ENCODE measurements around the gene CELA2A. TPM values are rescaled to one million over a fixed set of nuclear protein-coding genes. Genes with fewer than 3 reads are reported as not detected.
"Not testable (repeated sequence)": the region's sequence is repeated elsewhere in the genome, so short reads cannot be mapped to it uniquely, and the experiment has no call there.

Gene CELA2A
- total RNA-seq, 1 experiment from 2014 or later: not detected

DNA sequence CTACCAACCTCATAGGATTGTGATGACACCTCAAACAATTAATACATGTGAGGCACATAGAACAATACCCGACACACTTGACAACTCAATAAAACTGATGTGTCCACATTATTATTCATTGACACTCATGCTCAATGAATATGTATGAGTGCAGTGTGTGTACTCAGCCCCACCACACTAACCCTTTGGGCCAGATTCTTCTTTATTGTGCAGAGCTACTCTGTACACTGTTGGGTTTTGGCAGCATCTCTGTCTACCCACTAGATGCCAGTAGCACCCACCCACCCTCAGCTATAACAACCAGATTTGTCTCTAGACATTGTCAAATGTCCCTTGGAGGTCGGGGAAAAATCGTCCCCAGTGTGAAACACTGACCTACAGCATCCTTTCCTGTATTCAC lies 57.4 kb downstream of the CELA2A start:
- TF ChIP-seq EZH2 (IDR thresholded peaks at IDR 0.05; ENCODE audit: borderline replicate concordance, low read depth, low read length, poor library complexity, severe bottlenecking): no peak
- TF ChIP-seq CTCF (conservative IDR thresholded peaks at IDR 0.05; ENCODE audit: low read depth, low read length): no peak
- no TSS peak for BruUV-seq (replicated peaks)
- H3K9me3 ChIP-seq (ENCODE audit: low read depth, low read length, poor library complexity, severe bottlenecking): no peaks in the 10 kb centered on the region
- no peaks in the 10 kb centered on the region for H3K36me3 ChIP-seq (ENCODE audit: insufficient read depth, low read length, poor library complexity, severe bottlenecking)
- no peak for DNase-seq (ENCODE audit: low spot score)
- no peak overlapping the region for H3K27ac ChIP-seq (ENCODE audit: low read depth, low read length, poor library complexity, severe bottlenecking)
- intact Hi-C loops (cut with micrococcal nuclease; ENCODE audit: unreplicated experiment): no loop called here
- H3K27me3 ChIP-seq (replicated peaks; ENCODE audit: insufficient read depth, low read depth, low read length, poor library complexity): no peaks in the 10 kb centered on the region
- no peaks in the 10 kb centered on the region for H3K4me1 ChIP-seq (ENCODE audit: insufficient read depth, low read length, poor library complexity, severe bottlenecking)
- ChIA-PET POLR2A (ENCODE audit: low non-redundant PET) (no interaction called here), CTCF (interaction anchor here (0.5 kb wide), 1 partner anchor 132 kb away, joined by 4 read pairs; no protein-coding TSS in a partner anchor)
- no peak overlapping the region for H3K4me3 ChIP-seq (ENCODE audit: low read depth, low read length, poor library complexity, severe bottlenecking)

DNA sequence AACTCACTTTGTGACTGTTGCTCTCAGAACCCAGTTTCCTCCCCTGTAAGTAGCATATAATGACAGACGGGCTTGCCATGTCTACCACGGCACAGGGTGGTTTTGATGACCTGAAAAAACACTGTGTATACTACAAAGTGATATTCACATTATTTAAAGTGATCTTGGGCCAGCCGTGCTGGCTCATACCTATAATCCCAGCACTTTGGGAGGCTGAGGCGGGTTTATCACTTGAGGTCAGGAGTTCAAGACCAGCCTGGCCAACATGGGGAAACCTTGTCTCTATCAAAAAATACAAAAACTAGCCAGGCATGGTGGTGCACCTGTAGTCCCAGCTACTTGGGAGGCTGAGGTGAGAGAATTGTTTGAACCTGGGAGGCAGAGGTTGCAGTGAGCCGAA lies 58.0 kb downstream of the CELA2A start:
- H3K4me3 ChIP-seq (ENCODE audit: low read depth, low read length, poor library complexity, severe bottlenecking); POLR2A ChIA-PET (ENCODE audit: low non-redundant PET); H3K27ac ChIP-seq (ENCODE audit: low read depth, low read length, poor library complexity, severe bottlenecking); DNase-seq (ENCODE audit: low spot score); H3K27me3 ChIP-seq (replicated peaks; ENCODE audit: insufficient read depth, low read depth, low read length, poor library complexity); H3K36me3 ChIP-seq (ENCODE audit: insufficient read depth, low read length, poor library complexity, severe bottlenecking); H3K9me3 ChIP-seq (ENCODE audit: low read depth, low read length, poor library complexity, severe bottlenecking); intact Hi-C loops (cut with micrococcal nuclease; ENCODE audit: unreplicated experiment); H3K4me1 ChIP-seq (ENCODE audit: insufficient read depth, low read length, poor library complexity, severe bottlenecking); BruUV-seq (replicated peaks): not testable (repeated sequence)
- CTCF ChIA-PET: interaction anchor here (0.5 kb wide), 1 partner anchor 131 kb away, joined by 4 read pairs; no protein-coding TSS in a partner anchor

DNA sequence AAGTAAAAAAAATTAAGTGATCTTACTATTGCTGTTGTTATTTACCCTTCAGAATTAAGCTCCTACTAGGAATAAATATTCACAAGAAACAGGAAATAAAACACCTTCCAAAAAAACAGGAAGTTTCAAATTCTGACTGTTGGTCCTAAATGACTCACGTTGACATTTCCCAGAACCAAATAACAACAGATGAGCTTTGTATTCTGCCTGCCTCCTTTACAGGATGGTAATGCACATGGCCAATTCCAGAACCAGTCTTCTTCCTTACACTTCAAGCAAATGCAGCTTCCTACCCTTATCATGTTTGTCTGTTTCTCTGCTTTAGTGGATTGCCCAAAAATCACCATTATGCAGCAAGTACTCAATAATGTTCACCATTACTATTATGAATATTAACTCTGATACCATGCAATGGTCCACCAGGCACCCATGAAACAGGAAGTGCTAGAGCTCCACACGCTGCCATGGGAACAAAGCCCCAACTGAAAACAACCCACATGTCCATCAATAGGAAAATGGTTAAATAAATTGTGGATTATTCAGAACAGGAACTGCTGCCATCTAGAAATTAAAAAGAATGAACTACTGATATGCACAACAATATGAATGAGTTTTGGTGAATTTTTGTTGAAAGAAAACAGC lies 58.6 kb downstream of the CELA2A start:
- POLR2A ChIA-PET (ENCODE audit: low non-redundant PET): no interaction called here
- intact Hi-C loops (cut with micrococcal nuclease; ENCODE audit: unreplicated experiment): no loop called here
- H3K27me3 ChIP-seq (replicated peaks; ENCODE audit: insufficient read depth, low read depth, low read length, poor library complexity): no peaks in the 10 kb centered on the region
- CTCF ChIA-PET: no interaction called here
- no peaks in the 10 kb centered on the region for H3K36me3 ChIP-seq (ENCODE audit: insufficient read depth, low read length, poor library complexity, severe bottlenecking)
- H3K9me3 ChIP-seq (ENCODE audit: low read depth, low read length, poor library complexity, severe bottlenecking): no peaks in the 10 kb centered on the region
- no peaks in the 10 kb centered on the region for H3K4me1 ChIP-seq (ENCODE audit: insufficient read depth, low read length, poor library complexity, severe bottlenecking)
- H3K4me3 ChIP-seq (ENCODE audit: low read depth, low read length, poor library complexity, severe bottlenecking): no peak overlapping the region
- DNase-seq (ENCODE audit: low spot score): no peak
- no peak overlapping the region for H3K27ac ChIP-seq (ENCODE audit: low read depth, low read length, poor library complexity, severe bottlenecking)
- TF ChIP-seq EZH2 (IDR thresholded peaks at IDR 0.05; ENCODE audit: borderline replicate concordance, low read depth, low read length, poor library complexity, severe bottlenecking): no peak
- TF ChIP-seq CTCF (conservative IDR thresholded peaks at IDR 0.05; ENCODE audit: low read depth, low read length): no peak
- BruUV-seq (replicated peaks): no TSS peak

DNA sequence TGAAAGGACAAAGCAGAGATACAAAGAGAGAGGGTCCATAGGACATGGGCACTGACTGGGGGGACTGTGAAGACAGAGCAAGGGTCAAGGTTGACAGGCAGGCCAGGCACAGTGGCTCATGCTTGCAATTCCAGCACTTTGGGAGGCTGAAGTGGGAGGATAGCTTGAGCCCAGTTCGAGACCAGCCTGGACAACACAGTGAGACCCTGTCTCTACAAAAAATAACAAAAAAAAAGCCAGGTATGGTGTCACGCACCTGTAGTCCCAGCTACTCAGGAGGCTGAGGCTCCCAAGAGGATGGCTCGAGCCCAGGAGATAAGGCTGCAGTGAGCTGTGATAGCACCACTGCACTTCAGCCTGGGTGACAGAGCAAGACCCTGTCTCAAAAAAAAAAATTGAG lies 63.1 kb downstream of the CELA2A start:
- Histone ChIP-seq H3K36me3 (ENCODE audit: insufficient read depth, low read length, poor library complexity, severe bottlenecking) (no peaks in the 10 kb centered on the region), H3K4me1 (ENCODE audit: insufficient read depth, low read length, poor library complexity, severe bottlenecking) (no peaks in the 10 kb centered on the region), H3K27me3 (replicated peaks; ENCODE audit: insufficient read depth, low read depth, low read length, poor library complexity) (no peaks in the 10 kb centered on the region), H3K9me3 (ENCODE audit: low read depth, low read length, poor library complexity, severe bottlenecking) (no peaks in the 10 kb centered on the region), H3K4me3 (ENCODE audit: low read depth, low read length, poor library complexity, severe bottlenecking) (no peak overlapping the region), H3K27ac (ENCODE audit: low read depth, low read length, poor library complexity, severe bottlenecking) (no peak overlapping the region)
- DNase-seq (ENCODE audit: low spot score): no peak
- CTCF ChIA-PET: no interaction called here
- intact Hi-C loops (cut with micrococcal nuclease; ENCODE audit: unreplicated experiment): no loop called here
- POLR2A ChIA-PET (ENCODE audit: low non-redundant PET): no interaction called here
- TF ChIP-seq CTCF (conservative IDR thresholded peaks at IDR 0.05; ENCODE audit: low read depth, low read length): no peak
- TF ChIP-seq EZH2 (IDR thresholded peaks at IDR 0.05; ENCODE audit: borderline replicate concordance, low read depth, low read length, poor library complexity, severe bottlenecking): no peak
- no TSS peak for BruUV-seq (replicated peaks)

- H3K36me3 ChIP-seq (ENCODE audit: insufficient read depth, low read length, poor library complexity, severe bottlenecking); intact Hi-C loops (cut with micrococcal nuclease; ENCODE audit: unreplicated experiment); H3K4me1 ChIP-seq (ENCODE audit: insufficient read depth, low read length, poor library complexity, severe bottlenecking); DNase-seq (ENCODE audit: low spot score); CTCF ChIA-PET; POLR2A ChIA-PET (ENCODE audit: low non-redundant PET); BruUV-seq (replicated peaks); H3K27ac ChIP-seq (ENCODE audit: low read depth, low read length, poor library complexity, severe bottlenecking); H3K27me3 ChIP-seq (replicated peaks; ENCODE audit: insufficient read depth, low read depth, low read length, poor library complexity); H3K9me3 ChIP-seq (ENCODE audit: low read depth, low read length, poor library complexity, severe bottlenecking); H3K4me3 ChIP-seq (ENCODE audit: low read depth, low read length, poor library complexity, severe bottlenecking): not testable (repeated sequence)
These were observed 64.8 kb downstream of the CELA2A start for GRCh38 chr1:15521206-15521906.

Measured in A673 (cell line).